ENCODE data around the gene SPAG7. TPM values are rescaled to one million over a fixed set of nuclear protein-coding genes. Genes with fewer than 3 reads are reported as not detected.

Gene SPAG7
- total and polyA plus RNA-seq, 9 donors: 77.7 to 122 (median 103) TPM

DNA sequence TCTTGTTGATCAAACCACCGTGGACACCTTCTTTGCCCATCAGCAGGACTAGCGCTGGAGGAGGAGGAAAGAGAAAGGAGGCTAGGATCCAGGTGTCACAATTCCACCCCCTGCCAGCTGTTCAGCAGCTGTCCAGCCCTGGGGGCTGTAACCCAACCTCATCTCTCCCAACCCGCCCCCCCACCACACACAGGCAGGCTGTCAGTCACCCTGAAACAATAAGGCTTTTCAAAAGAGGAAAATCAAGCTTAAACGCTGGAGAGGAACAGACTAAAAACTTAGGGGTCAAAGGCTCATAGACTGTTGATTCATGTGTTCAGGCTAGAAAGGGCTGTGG, 21.7 kb downstream of the SPAG7 start:
- DNase-seq: peak; percentile 57

DNA sequence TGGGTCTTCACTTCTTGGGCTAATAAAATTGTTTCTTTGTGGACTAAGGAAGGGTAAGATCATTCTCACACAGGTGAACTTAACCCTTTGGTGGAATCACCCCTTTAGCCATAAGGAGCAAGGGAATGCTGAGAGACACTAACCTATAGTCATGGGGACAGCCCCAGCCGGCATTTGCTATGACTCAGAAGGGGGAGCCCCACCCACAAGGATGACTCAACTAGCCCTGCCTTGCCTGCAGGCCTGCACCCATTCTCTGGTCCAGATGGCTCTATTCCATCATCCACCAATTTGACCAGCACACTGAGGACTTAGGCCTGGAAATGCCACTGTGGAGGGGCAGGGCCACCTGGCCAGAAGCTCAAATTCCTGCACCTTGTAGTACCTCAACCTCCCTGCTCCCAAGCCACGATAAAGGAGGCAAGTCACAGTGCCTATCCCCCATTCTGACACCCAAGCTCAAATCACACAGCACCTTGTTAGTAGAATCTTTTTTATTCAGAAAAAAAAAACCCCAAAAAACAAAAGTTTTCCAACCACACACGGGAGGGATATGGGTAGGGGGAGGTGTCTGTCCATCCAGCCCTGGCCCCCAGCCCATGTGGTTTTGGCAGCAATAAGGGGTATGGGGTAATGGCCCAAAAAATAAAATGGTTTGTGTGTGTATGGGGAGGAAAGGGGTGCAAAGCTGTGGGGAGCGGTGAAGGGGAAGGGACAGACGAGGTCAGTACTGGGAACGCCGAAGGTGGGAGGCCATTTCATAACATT, 22.3 kb downstream of the SPAG7 start:
- no peak overlapping the region for H3K4me3 ChIP-seq (ENCODE audit: low read length)
- no peaks in the 10 kb centered on the region for H3K27me3 ChIP-seq (ENCODE audit: control insufficient read depth, insufficient read depth, low read length)
- H3K4me1 ChIP-seq (ENCODE audit: control insufficient read depth, insufficient read depth, low read length): peaks cover 39% of the 10 kb centered on the region
- H3K36me3 ChIP-seq (ENCODE audit: control insufficient read depth, insufficient read depth, low read length): peaks cover 50% of the 10 kb centered on the region
- 0% methylated on average over 1 of the region's 7 CpGs for WGBS (ENCODE audit: insufficient coverage)
- H3K27ac ChIP-seq (ENCODE audit: low read length): peak overlapping the region; percentile 62
- H3K9me3 ChIP-seq (replicated peaks; ENCODE audit: control insufficient read depth, low read depth, low read length): no peaks in the 10 kb centered on the region
- peak; percentile 60 for DNase-seq

More for the DNA sequence above, 21.7 kb downstream of the SPAG7 start:
- no peak overlapping the region for H3K4me3 ChIP-seq (ENCODE audit: low read length)
- H3K9me3 ChIP-seq (replicated peaks; ENCODE audit: control insufficient read depth, low read depth, low read length): no peaks in the 10 kb centered on the region
- no CpG with 5 or more reads among the region's 4 CpGs for whole genome bisulfite sequencing (ENCODE audit: insufficient coverage)
- H3K27ac ChIP-seq (ENCODE audit: low read length): peak overlapping the region; percentile 98
- peaks cover 50% of the 10 kb centered on the region for H3K36me3 ChIP-seq (ENCODE audit: control insufficient read depth, insufficient read depth, low read length)
- peaks cover 41% of the 10 kb centered on the region for H3K4me1 ChIP-seq (ENCODE audit: control insufficient read depth, insufficient read depth, low read length)
- no peaks in the 10 kb centered on the region for H3K27me3 ChIP-seq (ENCODE audit: control insufficient read depth, insufficient read depth, low read length)

DNA sequence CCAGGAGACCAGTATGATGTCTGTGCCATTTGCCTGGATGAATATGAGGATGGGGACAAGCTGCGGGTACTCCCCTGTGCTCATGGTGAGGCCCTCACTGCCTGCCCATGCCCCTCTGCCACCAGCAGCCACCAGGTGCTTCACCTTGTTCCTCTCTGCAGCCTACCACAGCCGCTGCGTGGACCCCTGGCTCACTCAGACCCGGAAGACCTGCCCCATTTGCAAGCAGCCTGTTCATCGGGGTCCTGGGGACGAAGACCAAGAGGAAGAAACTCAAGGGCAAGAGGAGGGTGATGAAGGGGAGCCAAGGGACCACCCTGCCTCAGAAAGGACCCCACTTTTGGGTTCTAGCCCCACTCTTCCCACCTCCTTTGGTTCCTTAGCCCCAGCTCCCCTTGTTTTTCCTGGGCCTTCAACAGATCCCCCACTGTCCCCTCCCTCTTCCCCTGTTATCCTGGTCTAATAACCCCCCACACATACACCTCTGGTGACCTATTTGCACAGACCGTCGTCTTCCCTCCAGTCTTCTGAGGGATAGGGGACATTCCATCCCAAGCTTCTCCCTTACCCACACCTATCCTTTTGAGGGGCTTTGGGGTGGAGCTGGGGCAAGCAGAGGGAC, 23.0 kb downstream of the SPAG7 start:
- Histone ChIP-seq H3K4me3 (ENCODE audit: low read length) (no peak overlapping the region), H3K27me3 (ENCODE audit: control insufficient read depth, insufficient read depth, low read length) (no peaks in the 10 kb centered on the region), H3K36me3 (ENCODE audit: control insufficient read depth, insufficient read depth, low read length) (peaks cover 50% of the 10 kb centered on the region), H3K9me3 (replicated peaks; ENCODE audit: control insufficient read depth, low read depth, low read length) (no peaks in the 10 kb centered on the region), H3K4me1 (ENCODE audit: control insufficient read depth, insufficient read depth, low read length) (peaks cover 35% of the 10 kb centered on the region), H3K27ac (ENCODE audit: low read length) (peak overlapping the region; percentile 2)
- WGBS (ENCODE audit: insufficient coverage): 93% methylated on average over 3 of the region's 8 CpGs
- no peak for DNase-seq

DNA sequence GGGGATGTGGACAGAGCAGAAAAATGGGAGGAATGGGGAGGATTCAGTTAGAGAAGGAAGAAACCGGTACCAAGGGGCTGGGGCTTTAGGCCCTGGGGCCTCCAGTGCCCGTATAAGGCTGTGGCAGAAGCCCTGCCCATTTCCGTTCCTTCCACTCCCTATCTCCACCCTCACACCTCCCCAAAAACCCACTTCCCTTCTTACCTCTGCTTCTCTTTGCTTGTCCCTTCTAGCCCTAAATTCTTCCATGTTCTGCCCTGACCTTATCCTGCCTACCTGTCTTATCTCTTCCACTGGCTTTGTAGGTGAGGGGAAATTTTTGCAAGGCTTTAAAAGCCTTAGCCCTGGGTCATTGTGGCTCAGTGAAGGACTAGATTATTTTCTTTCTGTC, 23.5 kb downstream of the SPAG7 start:
- H3K9me3 ChIP-seq (replicated peaks; ENCODE audit: control insufficient read depth, low read depth, low read length): no peaks in the 10 kb centered on the region
- no peak overlapping the region for H3K4me3 ChIP-seq (ENCODE audit: low read length)
- no peak for DNase-seq
- WGBS (ENCODE audit: insufficient coverage): 44% methylated on average over 2 of the region's 3 CpGs
- H3K4me1 ChIP-seq (ENCODE audit: control insufficient read depth, insufficient read depth, low read length): peaks cover 37% of the 10 kb centered on the region
- peaks cover 50% of the 10 kb centered on the region for H3K36me3 ChIP-seq (ENCODE audit: control insufficient read depth, insufficient read depth, low read length)
- no peaks in the 10 kb centered on the region for H3K27me3 ChIP-seq (ENCODE audit: control insufficient read depth, insufficient read depth, low read length)
- H3K27ac ChIP-seq (ENCODE audit: low read length): no peak overlapping the region

DNA sequence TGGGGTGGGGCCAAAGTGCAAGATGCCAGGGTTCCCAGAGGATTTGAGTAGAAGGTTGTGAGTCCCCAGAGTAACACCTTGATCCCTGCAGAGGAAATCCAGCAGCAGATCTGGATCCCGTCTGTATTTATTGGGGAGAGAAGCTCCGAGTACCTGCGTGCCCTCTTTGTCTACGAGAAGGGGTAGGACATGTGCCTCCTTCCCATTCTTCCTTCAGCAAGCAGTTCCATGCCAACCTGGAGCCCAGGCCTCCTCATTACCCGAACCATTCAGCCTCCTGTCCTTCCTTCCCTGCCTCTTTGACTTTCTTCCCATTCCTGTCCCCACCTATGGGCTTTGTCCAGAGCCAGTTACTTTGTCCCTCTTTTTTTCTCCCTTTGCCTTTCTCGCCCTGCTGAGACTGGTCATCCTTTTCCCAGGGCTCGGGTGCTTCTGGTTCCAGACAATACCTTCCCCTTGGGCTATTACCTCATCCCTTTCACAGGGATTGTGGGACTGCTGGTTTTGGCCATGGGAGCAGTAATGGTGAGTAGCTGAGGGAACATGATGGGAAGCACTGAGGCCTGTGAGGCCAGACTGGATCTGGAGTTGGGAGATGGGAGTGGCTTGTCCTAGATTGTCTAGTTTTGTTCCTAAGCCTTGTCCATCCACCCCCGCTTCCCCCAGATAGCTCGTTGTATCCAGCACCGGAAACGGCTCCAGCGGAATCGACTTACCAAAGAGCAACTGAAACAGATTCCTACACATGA, 24.7 kb downstream of the SPAG7 start:
- no peaks in the 10 kb centered on the region for H3K9me3 ChIP-seq (replicated peaks; ENCODE audit: control insufficient read depth, low read depth, low read length)
- 95% methylated on average over 3 of the region's 13 CpGs for WGBS (ENCODE audit: insufficient coverage)
- no peak overlapping the region for H3K27ac ChIP-seq (ENCODE audit: low read length)
- peaks cover 57% of the 10 kb centered on the region for H3K36me3 ChIP-seq (ENCODE audit: control insufficient read depth, insufficient read depth, low read length)
- no peak for DNase-seq
- peaks cover 47% of the 10 kb centered on the region for H3K4me1 ChIP-seq (ENCODE audit: control insufficient read depth, insufficient read depth, low read length)
- H3K27me3 ChIP-seq (ENCODE audit: control insufficient read depth, insufficient read depth, low read length): no peaks in the 10 kb centered on the region
- H3K4me3 ChIP-seq (ENCODE audit: low read length): no peak overlapping the region

DNA sequence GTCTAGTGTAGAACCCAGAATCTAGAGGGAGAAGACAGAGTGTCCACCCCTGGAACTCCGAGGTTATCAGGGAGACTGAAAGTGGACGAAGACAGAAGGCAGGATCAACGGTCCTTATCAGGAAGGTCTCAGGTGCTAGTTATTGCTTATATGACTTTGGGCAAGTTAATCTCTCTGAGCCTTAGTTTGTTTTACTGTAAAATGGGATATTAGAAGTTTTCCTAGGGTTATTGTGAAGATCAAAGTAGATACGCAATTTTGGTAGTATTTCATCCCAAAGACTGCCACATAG, 26.4 kb downstream of the SPAG7 start:
- Histone ChIP-seq H3K4me3 (ENCODE audit: low read length) (peak overlapping the region; percentile 73), H3K4me1 (ENCODE audit: control insufficient read depth, insufficient read depth, low read length) (peaks cover 41% of the 10 kb centered on the region), H3K27ac (ENCODE audit: low read length) (no peak overlapping the region), H3K27me3 (ENCODE audit: control insufficient read depth, insufficient read depth, low read length) (no peaks in the 10 kb centered on the region), H3K36me3 (ENCODE audit: control insufficient read depth, insufficient read depth, low read length) (peaks cover 68% of the 10 kb centered on the region), H3K9me3 (replicated peaks; ENCODE audit: control insufficient read depth, low read depth, low read length) (no peaks in the 10 kb centered on the region)
- no peak for DNase-seq
- 75% methylated on average over 1 of the region's 4 CpGs for WGBS (ENCODE audit: insufficient coverage)

DNA sequence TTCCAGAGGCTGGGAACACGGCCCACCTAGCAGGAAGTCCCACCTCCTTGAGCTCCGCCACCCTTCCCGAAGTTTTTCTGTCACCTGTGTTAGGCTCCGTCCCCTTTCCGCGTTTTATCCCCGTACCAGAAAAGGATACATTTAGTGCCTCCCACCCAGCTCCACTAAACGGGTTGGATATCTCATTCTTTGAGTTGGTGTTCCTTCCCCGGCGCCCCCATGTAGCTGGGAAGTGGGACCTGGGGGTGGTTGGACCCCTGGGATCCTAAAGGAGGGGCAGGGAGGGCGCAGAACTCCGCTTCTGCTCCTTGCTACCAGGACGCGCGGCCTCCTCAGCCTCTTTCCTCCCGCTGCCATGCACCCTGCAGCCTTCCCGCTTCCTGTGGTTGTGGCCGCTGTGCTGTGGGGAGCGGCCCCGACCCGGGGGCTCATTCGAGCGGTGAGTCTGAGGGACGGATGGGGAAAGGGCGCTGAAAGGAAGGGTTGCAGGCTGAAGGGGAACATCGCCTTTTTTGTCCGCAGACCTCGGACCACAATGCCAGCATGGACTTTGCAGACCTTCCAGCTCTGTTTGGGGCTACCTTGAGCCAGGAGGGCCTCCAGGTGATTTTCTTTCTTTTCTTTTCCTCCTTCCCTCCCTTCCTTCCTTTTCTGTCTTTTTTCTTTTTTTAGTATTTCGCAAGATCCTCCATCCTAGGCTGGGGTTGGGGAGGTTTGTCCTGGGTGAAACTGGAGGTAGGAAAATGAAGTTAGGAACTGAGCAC, 26.9 kb downstream of the SPAG7 start:
- DNase-seq: no peak

DNA sequence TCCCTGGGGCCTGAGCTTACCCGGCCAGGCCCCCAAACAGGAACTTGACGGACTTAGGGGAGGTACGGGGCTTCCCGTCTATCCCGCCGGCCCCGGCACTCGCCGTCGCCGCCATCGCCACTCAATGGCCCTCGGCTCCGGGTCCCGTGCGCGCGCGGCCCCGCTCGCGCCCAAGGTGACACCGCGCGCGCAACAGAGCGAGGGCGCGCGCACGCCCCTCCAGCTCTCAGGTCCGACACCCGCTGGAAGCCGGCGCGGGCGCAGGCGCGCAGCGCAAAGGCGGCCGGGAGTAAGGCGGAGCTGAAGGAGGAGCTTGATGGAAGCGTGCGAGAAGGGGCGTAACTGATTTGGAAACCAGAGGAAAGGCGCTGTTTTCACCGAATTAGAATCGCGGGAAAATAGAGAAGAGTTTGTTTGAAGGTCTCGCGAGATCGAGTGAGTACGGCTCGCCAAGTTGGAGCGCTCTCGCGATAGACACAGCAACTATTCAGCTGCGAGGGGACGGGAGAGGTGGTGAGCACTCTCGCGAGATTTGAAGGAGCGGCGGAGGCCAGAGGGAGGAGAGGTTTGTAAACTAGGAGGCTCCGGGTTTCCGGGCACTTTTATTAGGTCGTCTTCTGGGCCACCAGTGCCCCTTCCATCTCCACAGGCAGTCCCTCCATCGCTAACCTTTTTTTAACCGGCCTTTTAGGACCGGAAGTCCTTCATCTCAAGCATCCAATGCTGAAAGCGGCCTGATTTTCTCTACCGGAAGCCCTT, 27.6 kb downstream of the SPAG7 start, which contains the start of the genes RNF167 and SLC25A11:
Gene RNF167 (plus strand): TSS at position 473 of the 759 bp plus-strand sequence. CDS start 642 bp downstream, outside the sequence.
Gene SLC25A11 (minus strand): TSS at position 251 of the 759 bp plus-strand sequence. CDS start 136 bp downstream, at position 115.
- H3K9me3 ChIP-seq (replicated peaks; ENCODE audit: control insufficient read depth, low read depth, low read length): no peaks in the 10 kb centered on the region
- peak within 1 kb of the TSS; percentile 73 for H3K4me3 ChIP-seq (ENCODE audit: low read length)
- peaks cover 64% of the 10 kb centered on the region for H3K36me3 ChIP-seq (ENCODE audit: control insufficient read depth, insufficient read depth, low read length)
- no peaks in the 10 kb centered on the region for H3K27me3 ChIP-seq (ENCODE audit: control insufficient read depth, insufficient read depth, low read length)
- peak within 1 kb of the TSS; percentile 99 for H3K27ac ChIP-seq (ENCODE audit: low read length)
- under 1% methylated on average over 61 of the region's 72 CpGs for WGBS (ENCODE audit: insufficient coverage)
- H3K4me1 ChIP-seq (ENCODE audit: control insufficient read depth, insufficient read depth, low read length): peaks cover 28% of the 10 kb centered on the region
- DNase-seq: peak; percentile 100

More for the DNA sequence above, 26.9 kb downstream of the SPAG7 start:
- H3K4me3 ChIP-seq (ENCODE audit: low read length): peak overlapping the region; percentile 73
- WGBS (ENCODE audit: insufficient coverage): 3% methylated on average over 13 of the region's 29 CpGs
- H3K9me3 ChIP-seq (replicated peaks; ENCODE audit: control insufficient read depth, low read depth, low read length): no peaks in the 10 kb centered on the region
- peaks cover 69% of the 10 kb centered on the region for H3K36me3 ChIP-seq (ENCODE audit: control insufficient read depth, insufficient read depth, low read length)
- H3K27ac ChIP-seq (ENCODE audit: low read length): peak overlapping the region; percentile 99
- H3K4me1 ChIP-seq (ENCODE audit: control insufficient read depth, insufficient read depth, low read length): peaks cover 35% of the 10 kb centered on the region
- no peaks in the 10 kb centered on the region for H3K27me3 ChIP-seq (ENCODE audit: control insufficient read depth, insufficient read depth, low read length)

DNA sequence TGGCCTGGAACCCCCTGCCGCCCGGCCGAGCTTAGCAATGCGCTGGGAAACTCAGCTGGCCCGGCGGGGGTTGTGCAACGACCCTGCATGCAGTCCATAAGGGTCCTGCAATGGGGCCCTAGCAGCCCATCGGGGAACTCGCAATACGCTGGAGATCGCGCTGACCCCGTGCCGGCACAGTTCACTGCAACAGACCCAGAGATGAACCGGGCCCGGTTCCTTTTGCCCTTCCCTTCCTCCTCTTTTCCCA, 28.1 kb downstream of the SPAG7 start:
- H3K27me3 ChIP-seq (ENCODE audit: control insufficient read depth, insufficient read depth, low read length): no peaks in the 10 kb centered on the region
- H3K4me1 ChIP-seq (ENCODE audit: control insufficient read depth, insufficient read depth, low read length): peaks cover 27% of the 10 kb centered on the region
- H3K27ac ChIP-seq (ENCODE audit: low read length): peak overlapping the region; percentile 88
- H3K9me3 ChIP-seq (replicated peaks; ENCODE audit: control insufficient read depth, low read depth, low read length): no peaks in the 10 kb centered on the region
- WGBS (ENCODE audit: insufficient coverage): 0% methylated on average over 16 of the region's 16 CpGs
- H3K4me3 ChIP-seq (ENCODE audit: low read length): peak overlapping the region; percentile 73
- no peak for DNase-seq
- peaks cover 59% of the 10 kb centered on the region for H3K36me3 ChIP-seq (ENCODE audit: control insufficient read depth, insufficient read depth, low read length)
